WI38 (cell line): ENCODE measurements around the gene NCAM2.

Experiments
- H3K4me3 ChIP-seq: 2 replicates; pipeline ENCODE4 v1.5.1; 2011; ENCODE audit warnings: low read depth, mild to moderate bottlenecking, control low read depth, low read length
- TF ChIP-seq, protein P1 (sequence below): IDR thresholded peaks from 2 replicates; pipeline ENCODE4 v1.5.1; 2012; ENCODE audit warnings: low read depth, mild to moderate bottlenecking, control low read depth, low read length

NCAM2 gene

GRCh38 chr21:21481239-21481638 is 483.0 kb downstream of the NCAM2 start:
- TF ChIP-seq, protein P1, sequence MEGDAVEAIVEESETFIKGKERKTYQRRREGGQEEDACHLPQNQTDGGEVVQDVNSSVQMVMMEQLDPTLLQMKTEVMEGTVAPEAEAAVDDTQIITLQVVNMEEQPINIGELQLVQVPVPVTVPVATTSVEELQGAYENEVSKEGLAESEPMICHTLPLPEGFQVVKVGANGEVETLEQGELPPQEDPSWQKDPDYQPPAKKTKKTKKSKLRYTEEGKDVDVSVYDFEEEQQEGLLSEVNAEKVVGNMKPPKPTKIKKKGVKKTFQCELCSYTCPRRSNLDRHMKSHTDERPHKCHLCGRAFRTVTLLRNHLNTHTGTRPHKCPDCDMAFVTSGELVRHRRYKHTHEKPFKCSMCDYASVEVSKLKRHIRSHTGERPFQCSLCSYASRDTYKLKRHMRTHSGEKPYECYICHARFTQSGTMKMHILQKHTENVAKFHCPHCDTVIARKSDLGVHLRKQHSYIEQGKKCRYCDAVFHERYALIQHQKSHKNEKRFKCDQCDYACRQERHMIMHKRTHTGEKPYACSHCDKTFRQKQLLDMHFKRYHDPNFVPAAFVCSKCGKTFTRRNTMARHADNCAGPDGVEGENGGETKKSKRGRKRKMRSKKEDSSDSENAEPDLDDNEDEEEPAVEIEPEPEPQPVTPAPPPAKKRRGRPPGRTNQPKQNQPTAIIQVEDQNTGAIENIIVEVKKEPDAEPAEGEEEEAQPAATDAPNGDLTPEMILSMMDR: no peak
- H3K4me3 ChIP-seq: no peak overlapping the region

GRCh38 chr21:21508859-21509258 is 510.6 kb downstream of the NCAM2 start:
- TF ChIP-seq, protein P1: no peak
- H3K4me3 ChIP-seq: no peak overlapping the region

DNA sequence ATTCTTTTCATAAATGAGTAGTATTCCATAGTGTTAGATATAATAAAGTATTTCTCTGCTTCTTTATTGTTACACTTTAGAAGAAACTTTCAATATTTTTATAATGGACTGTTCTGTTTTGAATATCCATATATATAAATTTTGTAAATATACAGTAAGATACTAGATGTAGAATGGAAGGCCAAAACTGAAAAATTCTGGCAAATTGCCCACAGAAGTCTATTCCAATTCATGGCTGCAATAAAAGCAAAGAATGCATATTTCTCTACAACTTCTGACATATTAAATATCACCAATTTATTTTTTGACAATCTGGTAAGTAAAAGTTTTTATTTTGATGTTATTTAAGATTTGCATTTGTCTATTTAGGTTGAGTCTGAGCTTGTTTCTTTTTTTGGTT is 532.5 kb downstream of the NCAM2 start:
- TF ChIP-seq, protein P1: no peak

DNA sequence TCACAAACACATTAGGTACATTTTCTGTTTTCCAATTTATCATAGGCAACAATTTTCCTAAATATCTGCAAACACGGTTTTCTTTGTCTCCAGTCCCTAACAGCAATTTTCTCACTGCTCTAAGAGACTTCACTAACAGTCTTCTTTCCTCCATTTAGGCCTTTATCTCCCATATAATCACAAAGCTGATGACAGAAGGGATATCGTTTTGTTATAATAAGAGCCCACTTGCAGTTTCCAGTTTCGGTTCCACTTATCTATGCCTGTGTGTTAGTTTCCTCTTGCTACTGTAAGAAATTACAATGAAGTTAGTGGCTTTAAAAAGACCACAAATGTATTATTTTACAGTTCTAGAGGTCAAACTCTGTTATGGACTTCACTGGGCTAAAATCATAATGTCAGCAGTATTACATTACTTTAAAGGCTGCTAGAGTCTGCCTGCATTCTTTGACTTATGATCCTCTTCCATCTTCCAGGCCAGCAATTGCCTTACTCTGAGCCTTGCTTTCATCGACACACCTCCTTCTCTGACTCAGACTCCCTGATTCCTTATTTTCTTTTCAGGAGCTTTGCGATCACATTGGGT is 549.3 kb downstream of the NCAM2 start:
- H3K4me3 ChIP-seq: 0 out of 2 replicates have a peak overlapping the region, but pooled peaks have one; percentile 18

More for the DNA sequence above, 532.5 kb downstream of the NCAM2 start:
- no peak overlapping the region for H3K4me3 ChIP-seq

DNA sequence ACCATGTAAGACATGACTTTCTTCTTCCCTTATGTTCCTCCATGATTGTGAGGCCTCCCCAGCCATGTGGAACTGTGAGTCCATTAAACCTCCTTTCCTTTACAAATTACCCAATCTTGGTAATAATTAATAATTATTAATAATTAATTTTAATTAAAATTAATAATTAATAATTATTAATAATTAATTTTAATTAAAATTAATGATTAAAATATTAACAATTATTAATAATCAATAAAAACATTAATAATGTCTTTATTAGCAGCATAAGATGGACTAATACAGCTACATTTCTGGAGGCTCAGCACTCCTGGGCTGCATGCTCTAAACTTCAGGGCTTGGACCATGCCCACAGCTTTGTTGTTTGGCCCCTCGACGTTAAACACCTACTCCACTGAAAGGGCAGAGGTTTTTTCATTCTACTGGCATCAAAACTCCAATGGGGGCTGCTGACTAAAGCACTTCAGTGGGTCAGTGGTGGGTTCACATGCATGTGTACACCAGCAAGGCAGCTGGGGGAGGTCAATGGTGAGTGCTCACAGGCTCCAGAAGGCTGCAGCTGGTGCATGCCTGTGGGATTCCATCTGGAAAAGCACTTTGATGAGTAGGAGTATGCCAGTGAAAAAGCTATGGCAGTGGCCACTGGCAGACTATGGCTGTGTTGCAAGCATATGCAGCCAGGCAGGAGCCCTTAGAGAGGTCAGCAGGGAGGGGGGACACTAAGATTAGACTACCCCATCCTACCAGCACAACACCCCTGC is 561.3 kb downstream of the NCAM2 start:
- TF ChIP-seq, protein P1: no peak
- no peak overlapping the region for H3K4me3 ChIP-seq

More for the DNA sequence above, 549.3 kb downstream of the NCAM2 start:
- TF ChIP-seq, protein P1: no peak
